ENCODE measurements around the gene NAXE.

DNA sequence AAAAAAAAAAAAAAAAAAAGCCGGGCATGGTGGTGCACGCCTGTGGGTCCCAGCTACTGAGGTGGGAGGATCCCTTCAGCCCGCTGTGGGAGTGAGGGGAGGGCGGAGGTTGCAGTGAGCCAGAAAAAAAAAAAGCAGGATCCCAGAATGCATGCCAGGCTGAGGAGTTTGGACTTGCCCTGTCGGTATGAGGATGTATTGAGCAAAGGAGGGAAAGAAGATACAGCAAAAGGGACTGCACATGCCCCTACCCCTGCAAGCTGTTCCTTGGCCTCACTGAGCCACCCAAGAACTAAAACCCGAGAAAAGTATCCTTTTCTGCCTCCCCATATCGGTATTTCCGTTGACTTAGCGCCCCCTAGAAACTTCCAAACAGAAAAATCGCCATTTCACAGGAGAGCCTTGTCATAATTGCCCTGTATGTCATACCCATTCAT, 11.0 kb downstream of the NAXE start:
- TF ChIP-seq EP300 (conservative IDR thresholded peaks at IDR 0.05; ENCODE audit: poor library complexity, severe bottlenecking) = no peak
- TF ChIP-seq, protein P1, sequence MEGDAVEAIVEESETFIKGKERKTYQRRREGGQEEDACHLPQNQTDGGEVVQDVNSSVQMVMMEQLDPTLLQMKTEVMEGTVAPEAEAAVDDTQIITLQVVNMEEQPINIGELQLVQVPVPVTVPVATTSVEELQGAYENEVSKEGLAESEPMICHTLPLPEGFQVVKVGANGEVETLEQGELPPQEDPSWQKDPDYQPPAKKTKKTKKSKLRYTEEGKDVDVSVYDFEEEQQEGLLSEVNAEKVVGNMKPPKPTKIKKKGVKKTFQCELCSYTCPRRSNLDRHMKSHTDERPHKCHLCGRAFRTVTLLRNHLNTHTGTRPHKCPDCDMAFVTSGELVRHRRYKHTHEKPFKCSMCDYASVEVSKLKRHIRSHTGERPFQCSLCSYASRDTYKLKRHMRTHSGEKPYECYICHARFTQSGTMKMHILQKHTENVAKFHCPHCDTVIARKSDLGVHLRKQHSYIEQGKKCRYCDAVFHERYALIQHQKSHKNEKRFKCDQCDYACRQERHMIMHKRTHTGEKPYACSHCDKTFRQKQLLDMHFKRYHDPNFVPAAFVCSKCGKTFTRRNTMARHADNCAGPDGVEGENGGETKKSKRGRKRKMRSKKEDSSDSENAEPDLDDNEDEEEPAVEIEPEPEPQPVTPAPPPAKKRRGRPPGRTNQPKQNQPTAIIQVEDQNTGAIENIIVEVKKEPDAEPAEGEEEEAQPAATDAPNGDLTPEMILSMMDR (IDR thresholded peaks at IDR 0.05; ENCODE audit: poor library complexity, severe bottlenecking) = peak; percentile 37
- TF ChIP-seq RAD21 (conservative IDR thresholded peaks at IDR 0.05) = no peak

All from neural cell (in vitro differentiated cells).